ENCODE measurements around the gene NOXO1. TPM values are rescaled to one million over a fixed set of nuclear protein-coding genes. Genes with fewer than 3 reads are reported as not detected.
A peak's percentile ranks its signal among the peaks of the same experiment; 100 is the strongest.

NOXO1 gene
- total and polyA plus RNA-seq, 10 of the 15 experiments (the other 5 are each of a cell fraction or from before 2014, with no cell fraction given), result 0.09 to 0.76 (median 0.26) TPM; not detected in 4

- TF ChIP-seq HDAC6 (IDR thresholded peaks at IDR 0.05; ENCODE audit: unreplicated experiment) (peak; percentile 96), EP300 (IDR thresholded peaks at IDR 0.05; ENCODE audit: borderline replicate concordance in 1 of 2, control insufficient read depth in 1 of 2, low read depth in 2 of 2, low read length in 2 of 2) (no peak), RCOR1 (conservative IDR thresholded peaks at IDR 0.05; ENCODE audit: low read depth, low read length) (no peak; the same call in 1 of the 2 replicates), RFX5 (IDR thresholded peaks at IDR 0.05; ENCODE audit: low read depth, low read length) (no peak), FOXK2 (IDR thresholded peaks at IDR 0.05) (no peak; the same call in 1 of the 2 replicates), ATF7 (IDR thresholded peaks at IDR 0.05; ENCODE audit: low read depth) (peak; percentile 55; the same call in 1 of the 2 replicates), FOS (IDR thresholded peaks at IDR 0.05; ENCODE audit: borderline replicate concordance, extremely low read depth, insufficient read length) (no peak), SIX5 (IDR thresholded peaks at IDR 0.05; ENCODE audit: low read depth, low read length, severe bottlenecking) (peak; percentile 26), TCF12 (IDR thresholded peaks at IDR 0.05; ENCODE audit: low read depth, low read length) (peak; percentile 66), JUNB (IDR thresholded peaks at IDR 0.05) (no peak), ZNF207 (IDR thresholded peaks at IDR 0.05; ENCODE audit: borderline replicate concordance) (no peak; the same call in none of the 2 replicates), CHD4 (IDR thresholded peaks at IDR 0.05) (no peak), SMAD5 (IDR thresholded peaks at IDR 0.05; ENCODE audit: low read depth) (peak; percentile 99), SREBF1 (IDR thresholded peaks at IDR 0.05; ENCODE audit: low read length) (no peak), SREBF2 (IDR thresholded peaks at IDR 0.05; ENCODE audit: low read length) (no peak), EED (IDR thresholded peaks at IDR 0.05; ENCODE audit: low read depth) (0 out of 2 replicates have a peak, but pooled peaks have one; percentile 8), ZSCAN29 (IDR thresholded peaks at IDR 0.05) (peak; percentile 51; the same call in 1 of the 2 replicates), SIN3A (IDR thresholded peaks at IDR 0.05; ENCODE audit: low read depth, low read length) (peak; percentile 63; the same call in 1 of the 2 replicates), NKRF (conservative IDR thresholded peaks at IDR 0.05) (peak; percentile 89), CREB1 (IDR thresholded peaks at IDR 0.05; ENCODE audit: low read depth) (peak; percentile 97), TCF3 (IDR thresholded peaks at IDR 0.05; ENCODE audit: borderline replicate concordance, insufficient read depth, low read depth, low read length) (peak; percentile 89)
- TF ChIP-seq, protein P1, sequence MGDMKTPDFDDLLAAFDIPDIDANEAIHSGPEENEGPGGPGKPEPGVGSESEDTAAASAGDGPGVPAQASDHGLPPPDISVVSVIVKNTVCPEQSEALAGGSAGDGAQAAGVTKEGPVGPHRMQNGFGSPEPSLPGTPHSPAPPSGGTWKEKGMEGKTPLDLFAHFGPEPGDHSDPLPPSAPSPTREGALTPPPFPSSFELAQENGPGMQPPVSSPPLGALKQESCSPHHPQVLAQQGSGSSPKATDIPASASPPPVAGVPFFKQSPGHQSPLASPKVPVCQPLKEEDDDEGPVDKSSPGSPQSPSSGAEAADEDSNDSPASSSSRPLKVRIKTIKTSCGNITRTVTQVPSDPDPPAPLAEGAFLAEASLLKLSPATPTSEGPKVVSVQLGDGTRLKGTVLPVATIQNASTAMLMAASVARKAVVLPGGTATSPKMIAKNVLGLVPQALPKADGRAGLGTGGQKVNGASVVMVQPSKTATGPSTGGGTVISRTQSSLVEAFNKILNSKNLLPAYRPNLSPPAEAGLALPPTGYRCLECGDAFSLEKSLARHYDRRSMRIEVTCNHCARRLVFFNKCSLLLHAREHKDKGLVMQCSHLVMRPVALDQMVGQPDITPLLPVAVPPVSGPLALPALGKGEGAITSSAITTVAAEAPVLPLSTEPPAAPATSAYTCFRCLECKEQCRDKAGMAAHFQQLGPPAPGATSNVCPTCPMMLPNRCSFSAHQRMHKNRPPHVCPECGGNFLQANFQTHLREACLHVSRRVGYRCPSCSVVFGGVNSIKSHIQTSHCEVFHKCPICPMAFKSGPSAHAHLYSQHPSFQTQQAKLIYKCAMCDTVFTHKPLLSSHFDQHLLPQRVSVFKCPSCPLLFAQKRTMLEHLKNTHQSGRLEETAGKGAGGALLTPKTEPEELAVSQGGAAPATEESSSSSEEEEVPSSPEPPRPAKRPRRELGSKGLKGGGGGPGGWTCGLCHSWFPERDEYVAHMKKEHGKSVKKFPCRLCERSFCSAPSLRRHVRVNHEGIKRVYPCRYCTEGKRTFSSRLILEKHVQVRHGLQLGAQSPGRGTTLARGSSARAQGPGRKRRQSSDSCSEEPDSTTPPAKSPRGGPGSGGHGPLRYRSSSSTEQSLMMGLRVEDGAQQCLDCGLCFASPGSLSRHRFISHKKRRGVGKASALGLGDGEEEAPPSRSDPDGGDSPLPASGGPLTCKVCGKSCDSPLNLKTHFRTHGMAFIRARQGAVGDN (IDR thresholded peaks at IDR 0.05), result peak; percentile 96
- TF ChIP-seq, protein P2, sequence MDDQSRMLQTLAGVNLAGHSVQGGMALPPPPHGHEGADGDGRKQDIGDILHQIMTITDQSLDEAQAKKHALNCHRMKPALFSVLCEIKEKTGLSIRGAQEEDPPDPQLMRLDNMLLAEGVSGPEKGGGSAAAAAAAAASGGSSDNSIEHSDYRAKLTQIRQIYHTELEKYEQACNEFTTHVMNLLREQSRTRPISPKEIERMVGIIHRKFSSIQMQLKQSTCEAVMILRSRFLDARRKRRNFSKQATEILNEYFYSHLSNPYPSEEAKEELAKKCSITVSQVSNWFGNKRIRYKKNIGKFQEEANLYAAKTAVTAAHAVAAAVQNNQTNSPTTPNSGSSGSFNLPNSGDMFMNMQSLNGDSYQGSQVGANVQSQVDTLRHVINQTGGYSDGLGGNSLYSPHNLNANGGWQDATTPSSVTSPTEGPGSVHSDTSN (IDR thresholded peaks at IDR 0.05; ENCODE audit: insufficient replicate concordance, low read depth, low read length), result peak; percentile 18
Observed at GRCh38 chr16:1964506-1965395, 16.5 kb downstream of the NOXO1 start, which contains the start of gene RPS2 (continued).

Data from GM12878 (cell line).